Bronchial epithelial cell (primary cell): ENCODE measurements around the gene AMIGO2. TPM values are rescaled to one million over a fixed set of nuclear protein-coding genes. Genes with fewer than 3 reads are reported as not detected.

Experiments
- DNase-seq: peaks from one replicate; pipeline ENCODE4 v3.0.0-alpha.2; 2010; ENCODE audit warnings: low read depth
- FAIRE-seq: peaks from 2 replicates; lab custom pipeline; 2011; peaks lifted over from hg19 to GRCh38; lab: Jason Lieb, UNC
- H3K27me3 ChIP-seq: 2 replicates; pipeline ENCODE4 v1.5.1; 2011; ENCODE audit warnings: low read length; ENCODE audit not compliant: control insufficient read depth, insufficient read depth
- H3K36me3 ChIP-seq: 2 replicates; pipeline ENCODE4 v1.5.1; 2011; ENCODE audit warnings: low read length; ENCODE audit not compliant: control insufficient read depth, insufficient read depth
- H3K4me3 ChIP-seq: 2 replicates; pipeline ENCODE4 v1.5.1; 2011; ENCODE audit warnings: mild to moderate bottlenecking, low read depth, low read length, control low read depth
- total RNA-seq: library from RNA; depleted of rRNA; stranded (reverse); fragments of >200 nt; gene quantifications from 2 replicates; pipeline ENCODE4 v1.2.1, GENCODE V29; 2014
- TF ChIP-seq, protein P1 (sequence below): IDR thresholded peaks from 2 replicates; pipeline ENCODE4 v1.5.1; 2011; ENCODE audit warnings: mild to moderate bottlenecking, moderate library complexity, low read length, control low read depth, inconsistent platforms; ENCODE audit not compliant: insufficient read depth, severe bottlenecking

The AMIGO2 gene
- total RNA-seq, 1 donor from 2014 or later: 61.1 TPM

GRCh38 chr12:47111392-47111778, 31.6 kb upstream of the AMIGO2 start:
- no peak for DNase-seq
- Histone ChIP-seq H3K4me3 (no peak overlapping the region), H3K36me3 (no peaks in the 10 kb centered on the region), H3K27me3 (no peaks in the 10 kb centered on the region)
- no peak for FAIRE-seq
- TF ChIP-seq, protein P1, sequence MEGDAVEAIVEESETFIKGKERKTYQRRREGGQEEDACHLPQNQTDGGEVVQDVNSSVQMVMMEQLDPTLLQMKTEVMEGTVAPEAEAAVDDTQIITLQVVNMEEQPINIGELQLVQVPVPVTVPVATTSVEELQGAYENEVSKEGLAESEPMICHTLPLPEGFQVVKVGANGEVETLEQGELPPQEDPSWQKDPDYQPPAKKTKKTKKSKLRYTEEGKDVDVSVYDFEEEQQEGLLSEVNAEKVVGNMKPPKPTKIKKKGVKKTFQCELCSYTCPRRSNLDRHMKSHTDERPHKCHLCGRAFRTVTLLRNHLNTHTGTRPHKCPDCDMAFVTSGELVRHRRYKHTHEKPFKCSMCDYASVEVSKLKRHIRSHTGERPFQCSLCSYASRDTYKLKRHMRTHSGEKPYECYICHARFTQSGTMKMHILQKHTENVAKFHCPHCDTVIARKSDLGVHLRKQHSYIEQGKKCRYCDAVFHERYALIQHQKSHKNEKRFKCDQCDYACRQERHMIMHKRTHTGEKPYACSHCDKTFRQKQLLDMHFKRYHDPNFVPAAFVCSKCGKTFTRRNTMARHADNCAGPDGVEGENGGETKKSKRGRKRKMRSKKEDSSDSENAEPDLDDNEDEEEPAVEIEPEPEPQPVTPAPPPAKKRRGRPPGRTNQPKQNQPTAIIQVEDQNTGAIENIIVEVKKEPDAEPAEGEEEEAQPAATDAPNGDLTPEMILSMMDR: no peak

GRCh38 chr12:47110718-47111391, 31.1 kb upstream of the AMIGO2 start:
- TF ChIP-seq, protein P1: no peak
- H3K4me3 ChIP-seq: no peak overlapping the region
- FAIRE-seq (no peak), DNase-seq (no peak)
- no peaks in the 10 kb centered on the region for H3K27me3 ChIP-seq
- H3K36me3 ChIP-seq: no peaks in the 10 kb centered on the region

DNA sequence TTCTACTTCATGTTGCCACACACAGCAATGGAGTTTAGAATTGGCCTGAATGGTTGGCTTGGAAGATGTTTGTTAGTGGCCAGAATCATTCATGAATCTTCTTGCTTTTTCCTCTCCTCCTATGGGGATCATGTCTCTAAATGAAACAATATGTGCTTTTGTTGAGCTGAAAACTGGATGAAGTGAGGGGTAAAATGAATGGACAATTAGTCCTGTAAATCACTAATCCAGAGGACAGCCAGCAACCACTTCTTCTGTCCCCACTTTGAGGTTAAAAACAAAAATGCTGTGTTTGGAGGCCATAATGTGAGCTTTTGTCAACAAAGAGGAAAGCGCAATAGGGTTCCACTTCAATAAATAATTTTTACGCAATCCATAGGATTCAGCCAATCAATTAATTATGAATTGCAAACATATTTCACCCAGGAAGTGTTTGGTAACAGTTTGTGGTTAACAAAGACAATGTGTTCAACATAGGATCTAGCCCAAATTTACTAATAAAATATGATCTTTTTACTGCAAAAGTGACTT, 30.3 kb upstream of the AMIGO2 start:
- H3K27me3 ChIP-seq: no peaks in the 10 kb centered on the region
- no peak for FAIRE-seq
- no peak for DNase-seq
- TF ChIP-seq, protein P1: no peak
- no peaks in the 10 kb centered on the region for H3K36me3 ChIP-seq
- no peak overlapping the region for H3K4me3 ChIP-seq

- TF ChIP-seq, protein P1: no peak
- no peak for DNase-seq
- Histone ChIP-seq H3K27me3 (no peaks in the 10 kb centered on the region), H3K36me3 (no peaks in the 10 kb centered on the region), H3K4me3 (no peak overlapping the region)
- FAIRE-seq: peak; percentile 94
Observed at GRCh38 chr12:47107926-47108325, 28.2 kb upstream of the AMIGO2 start.

DNA sequence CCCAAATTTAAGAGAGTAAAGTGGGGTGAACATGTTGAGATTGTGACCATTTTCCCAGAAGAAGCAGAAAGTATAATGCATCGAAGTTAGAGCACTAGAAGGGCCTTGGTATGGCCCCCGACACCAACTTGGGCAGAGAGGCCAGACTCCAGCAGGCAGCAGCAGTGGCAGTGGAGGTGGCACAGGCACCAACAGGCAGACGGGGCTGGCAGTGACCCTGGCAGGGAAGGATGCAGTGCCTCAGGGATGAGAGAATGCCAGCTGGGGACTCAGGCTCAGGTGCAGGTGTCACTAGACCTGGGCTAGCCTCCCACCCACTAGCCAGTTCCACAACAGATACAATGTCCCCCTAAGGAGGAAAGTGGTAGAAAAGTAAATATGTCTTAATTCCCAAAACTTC, 27.7 kb upstream of the AMIGO2 start:
- TF ChIP-seq, protein P1: no peak
- no peak overlapping the region for H3K4me3 ChIP-seq
- DNase-seq: no peak
- FAIRE-seq: no peak
- H3K36me3 ChIP-seq: no peaks in the 10 kb centered on the region
- H3K27me3 ChIP-seq: no peaks in the 10 kb centered on the region
